Stimulated activated CD8-positive, alpha-beta memory T cell treated with anti-CD3 and anti-CD28 coated beads, Interleukin-12 subunit alpha, Interleukin-12 subunit beta, amount 100 ng/mL, for 24 hours (primary cell): ENCODE results near the gene VPS52.
"Not testable (repeated sequence)": the region's sequence is repeated elsewhere in the genome, so short reads cannot be mapped to it uniquely, and the experiment has no call there.

Source experiments
- DNase-seq: peaks from one replicate; pipeline ENCODE4 v3.0.0-alpha.2; 2020; ENCODE audit errors: extremely low read depth

The VPS52 gene

DNA sequence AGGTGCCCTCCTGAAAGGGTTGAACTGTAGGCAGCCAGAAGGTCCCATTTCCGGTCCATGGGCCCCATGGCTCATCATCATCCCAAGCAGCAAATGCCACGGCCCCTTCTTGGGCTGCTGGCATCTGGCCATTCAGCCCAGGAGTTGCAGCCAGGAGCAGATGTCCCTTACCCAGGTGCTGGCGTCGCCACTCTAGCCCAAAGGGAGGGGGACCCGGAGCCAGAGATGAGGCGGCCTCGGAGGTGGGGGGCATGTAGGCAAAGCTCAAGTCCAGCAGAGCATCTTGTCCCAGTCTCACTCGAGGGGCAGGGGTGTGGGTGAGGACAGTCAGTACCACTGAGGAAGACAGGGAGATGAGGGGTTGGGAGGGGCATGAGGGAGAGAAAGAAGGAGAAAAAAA is 33.4 kb upstream of the VPS52 start:
- DNase-seq = no peak

DNA sequence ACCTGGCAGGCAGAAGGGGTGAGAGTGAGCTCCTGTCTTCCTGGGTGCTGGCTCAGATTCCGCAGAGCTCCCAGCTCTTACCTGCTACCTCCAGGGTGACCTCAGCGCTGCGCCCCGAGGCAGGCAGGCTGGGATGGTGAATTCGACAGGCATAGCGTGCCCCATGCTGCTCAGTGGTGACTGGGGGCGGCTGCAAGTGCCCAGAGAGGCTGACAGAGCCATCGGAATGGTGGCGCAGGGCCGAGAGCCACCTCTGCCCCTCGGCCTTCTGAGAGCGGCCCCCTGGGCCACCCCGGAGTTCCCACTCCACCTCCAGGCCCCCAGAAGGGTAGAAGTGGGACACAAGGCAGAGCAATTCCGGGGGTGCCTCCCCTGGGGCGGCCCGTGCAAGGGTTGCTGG is 32.5 kb upstream of the VPS52 start:
- no peak for DNase-seq

DNA sequence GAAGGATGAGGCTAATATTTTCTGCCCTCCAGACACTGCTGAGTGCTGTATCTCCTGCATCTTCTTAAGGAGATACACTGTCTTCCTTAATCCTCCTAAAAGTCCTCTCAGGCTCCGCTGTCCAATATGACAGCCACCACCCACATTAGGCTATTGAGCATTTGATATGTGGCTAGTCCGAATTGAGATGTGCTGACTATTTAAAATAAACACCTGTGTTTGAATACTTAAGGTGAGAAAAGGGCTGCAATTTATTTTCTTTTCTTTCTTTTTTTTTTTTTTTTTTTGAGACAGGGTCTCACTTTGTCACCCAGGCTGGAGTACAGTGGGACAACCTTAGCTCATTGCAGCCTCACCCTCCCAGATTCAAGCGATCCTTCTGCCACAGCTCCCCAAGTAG is 30.2 kb upstream of the VPS52 start:
- DNase-seq = no peak

DNA sequence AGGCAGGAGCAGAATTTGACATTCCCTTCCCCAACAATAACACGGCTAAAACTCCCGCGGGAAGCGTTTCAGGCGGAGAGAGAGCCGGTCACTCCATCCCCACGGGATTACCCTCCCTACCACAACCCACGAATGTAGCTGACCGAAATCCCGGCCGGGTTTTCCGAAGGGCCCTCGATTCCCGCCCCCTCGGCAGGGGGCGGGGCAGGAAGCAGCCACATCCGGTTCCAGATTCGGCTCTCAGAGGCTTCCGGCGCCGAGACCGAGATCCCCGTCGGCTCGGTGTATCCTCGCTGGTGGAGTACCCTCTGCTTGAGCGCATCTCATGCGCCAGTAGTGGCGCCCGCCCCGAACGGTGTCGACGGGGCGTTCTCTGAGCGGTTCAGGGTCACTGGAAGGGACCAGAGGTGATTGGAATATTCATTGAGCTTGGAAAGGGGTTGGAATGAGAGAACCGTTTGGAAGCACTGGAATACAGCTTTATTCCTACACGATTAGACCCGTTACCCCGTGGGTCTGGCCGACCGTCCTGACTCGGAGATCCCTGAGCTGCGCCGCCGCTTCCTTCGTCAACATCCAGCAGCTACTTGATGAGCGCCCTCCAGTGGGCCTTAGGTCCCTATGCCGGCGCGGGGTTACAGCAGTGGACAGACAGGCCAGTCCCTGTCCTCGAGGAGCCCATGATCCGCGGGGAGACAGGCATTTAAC is 27.7 kb upstream of the VPS52 start:
- DNase-seq = peak; percentile 87

DNA sequence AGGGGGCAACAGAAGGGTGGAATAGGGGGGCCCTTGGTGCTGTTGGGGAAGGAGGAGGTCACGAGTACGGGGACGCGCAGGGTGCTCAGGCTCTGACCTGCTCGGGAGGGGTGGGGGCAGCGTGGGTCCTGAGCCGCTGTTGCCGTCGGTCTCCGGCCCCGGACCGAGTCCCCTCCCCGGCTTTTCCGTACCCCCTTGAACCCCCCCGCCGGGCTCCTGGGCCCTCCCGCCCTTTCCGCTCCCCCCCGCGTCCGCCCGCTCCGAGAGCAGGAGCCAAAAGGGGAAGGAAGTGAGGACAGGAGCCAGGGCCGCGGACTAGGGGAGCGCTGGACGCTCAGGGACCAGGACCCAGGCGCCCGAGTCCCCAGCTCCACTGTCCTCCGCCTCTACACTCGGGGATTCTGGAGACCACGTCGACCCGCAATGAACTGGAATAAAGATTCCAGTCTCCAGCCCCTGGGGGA is 27.1 kb upstream of the VPS52 start, which contains the start of gene RGL2:
TSS of gene RGL2 (minus strand) at position 170 of the 464 bp plus-strand sequence. CDS start 332 bp downstream, outside the sequence.
- DNase-seq = no peak

DNA sequence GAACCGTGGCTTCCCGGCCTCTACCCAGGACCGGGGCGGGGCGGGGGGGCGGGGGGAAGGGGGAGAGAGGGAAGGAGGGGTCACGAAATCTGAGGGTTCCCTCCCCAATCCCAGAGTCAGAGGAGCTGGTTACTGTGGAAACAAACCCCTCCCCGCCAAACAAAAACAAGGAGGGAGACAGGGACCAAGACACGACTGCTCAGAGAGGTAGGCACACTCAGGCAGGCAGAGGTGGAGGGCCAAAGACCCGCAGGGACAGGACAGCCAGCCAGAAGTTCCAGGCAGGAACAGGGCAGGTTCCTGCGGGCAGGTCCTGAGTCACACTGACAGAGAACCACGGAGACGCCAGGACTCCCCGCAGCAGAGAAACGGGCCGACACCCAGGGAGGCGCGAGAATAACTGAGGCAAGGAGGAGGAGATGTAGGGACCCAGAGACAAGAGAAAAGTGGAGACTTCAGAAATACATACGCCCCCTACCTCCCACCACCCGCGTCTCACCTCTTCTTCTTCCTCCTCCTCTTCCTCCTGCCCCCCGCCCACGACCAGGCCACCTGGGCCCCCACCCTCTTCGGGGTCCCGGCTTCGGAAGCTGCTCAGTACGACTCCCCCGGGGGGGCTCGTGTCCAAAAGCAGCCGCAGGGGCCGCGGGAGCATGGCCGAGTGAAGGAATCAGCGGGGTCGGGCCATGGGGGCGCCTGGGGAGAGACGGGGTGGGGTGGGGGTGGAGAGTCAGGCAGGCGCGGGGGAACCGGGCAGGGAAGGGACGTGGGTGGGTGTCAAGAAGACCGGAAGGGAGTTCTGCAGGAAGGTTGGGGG is 26.5 kb upstream of the VPS52 start:
- no peak for DNase-seq

DNA sequence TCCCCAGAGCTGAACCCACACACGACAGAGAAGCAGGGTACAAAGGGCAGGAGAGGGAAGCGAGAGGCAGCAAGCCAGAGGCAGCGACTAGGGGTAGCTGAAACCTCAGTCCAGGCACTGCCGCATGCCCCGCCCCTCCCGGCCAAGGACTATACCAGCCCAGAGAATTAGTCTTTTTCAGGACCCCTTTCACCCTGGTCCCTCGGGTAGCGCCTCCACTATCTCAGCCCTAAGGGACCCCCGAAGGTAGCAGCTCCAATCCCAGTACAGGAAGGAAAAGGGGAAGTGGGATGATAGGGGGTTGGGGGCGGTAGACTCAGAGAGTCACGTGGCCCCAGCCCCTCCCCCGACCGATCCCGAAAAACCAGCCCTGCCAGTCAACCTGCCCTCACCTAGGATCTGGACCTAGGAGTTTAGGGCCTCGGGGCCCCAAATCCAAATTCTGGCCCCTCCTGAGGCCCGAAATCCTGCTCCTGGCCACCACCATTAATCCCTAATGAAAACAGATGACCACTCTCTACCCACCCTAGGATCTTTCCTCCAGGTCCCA is 25.8 kb upstream of the VPS52 start:
- DNase-seq = no peak

DNA sequence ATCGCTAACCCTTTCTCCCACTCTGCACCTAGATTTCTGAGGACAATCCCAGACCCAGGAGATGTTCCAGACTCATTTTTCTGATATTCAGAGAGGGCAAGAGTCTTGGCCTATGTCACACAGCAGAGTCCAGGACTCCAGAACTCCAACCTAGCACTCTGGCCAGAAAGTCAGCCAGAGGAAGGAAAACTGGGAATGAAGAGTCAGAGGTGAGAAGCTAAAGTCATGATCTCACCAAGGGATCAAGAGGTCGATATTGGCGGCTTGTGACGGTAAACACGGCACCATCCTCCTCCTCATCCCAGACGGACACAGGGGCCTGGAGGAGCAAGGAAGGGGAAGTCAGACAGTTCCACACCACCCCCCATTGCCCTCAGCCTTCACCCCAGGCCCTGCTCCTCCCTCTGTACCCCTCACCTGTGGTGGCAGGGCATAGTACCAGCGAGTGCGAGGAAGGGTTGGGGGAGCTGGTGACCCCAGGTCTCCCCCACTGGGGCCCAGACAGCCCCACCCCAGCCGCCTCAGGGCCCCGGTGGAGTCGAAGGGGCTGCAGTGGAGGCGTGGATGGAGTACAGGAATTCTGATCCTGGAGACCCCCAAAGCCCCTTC is 25.2 kb upstream of the VPS52 start:
- no peak for DNase-seq

DNA sequence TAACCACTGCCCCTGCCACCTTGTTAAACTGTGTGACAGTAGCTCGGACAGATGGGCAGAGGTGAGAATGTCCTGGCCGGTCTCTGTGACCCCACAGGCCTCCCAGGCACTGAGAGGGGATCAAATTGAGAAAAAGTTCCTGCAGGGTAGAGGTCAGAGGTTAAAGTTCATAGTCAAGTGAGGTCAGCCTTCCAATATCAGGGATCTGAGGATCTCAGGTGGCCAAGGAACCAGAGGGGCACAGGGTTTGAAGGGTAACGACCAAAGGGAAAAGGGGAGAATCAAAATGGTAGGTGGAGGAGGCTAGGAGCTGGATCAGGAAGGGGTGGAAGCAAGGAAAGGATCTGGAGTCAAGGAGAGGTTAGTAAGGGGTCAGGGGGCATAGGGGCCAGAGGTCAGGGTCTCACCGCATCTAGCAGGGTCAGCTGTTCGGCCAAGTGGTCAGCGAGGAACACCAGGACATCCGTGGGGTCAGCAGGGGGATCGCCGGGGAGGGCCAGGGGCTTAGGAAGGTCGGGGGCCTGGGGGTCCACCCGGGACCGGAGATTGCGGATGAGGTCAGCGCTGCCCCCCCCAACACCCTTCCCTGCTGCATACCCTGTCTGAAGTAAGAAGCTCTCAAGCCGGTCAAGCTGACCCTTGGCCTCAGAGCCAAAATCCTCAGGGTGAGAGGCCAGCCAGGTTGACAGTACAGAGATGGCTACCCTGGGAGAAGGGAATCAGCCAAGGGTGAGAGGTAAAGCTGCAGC is 24.1 kb upstream of the VPS52 start:
- no peak for DNase-seq

DNA sequence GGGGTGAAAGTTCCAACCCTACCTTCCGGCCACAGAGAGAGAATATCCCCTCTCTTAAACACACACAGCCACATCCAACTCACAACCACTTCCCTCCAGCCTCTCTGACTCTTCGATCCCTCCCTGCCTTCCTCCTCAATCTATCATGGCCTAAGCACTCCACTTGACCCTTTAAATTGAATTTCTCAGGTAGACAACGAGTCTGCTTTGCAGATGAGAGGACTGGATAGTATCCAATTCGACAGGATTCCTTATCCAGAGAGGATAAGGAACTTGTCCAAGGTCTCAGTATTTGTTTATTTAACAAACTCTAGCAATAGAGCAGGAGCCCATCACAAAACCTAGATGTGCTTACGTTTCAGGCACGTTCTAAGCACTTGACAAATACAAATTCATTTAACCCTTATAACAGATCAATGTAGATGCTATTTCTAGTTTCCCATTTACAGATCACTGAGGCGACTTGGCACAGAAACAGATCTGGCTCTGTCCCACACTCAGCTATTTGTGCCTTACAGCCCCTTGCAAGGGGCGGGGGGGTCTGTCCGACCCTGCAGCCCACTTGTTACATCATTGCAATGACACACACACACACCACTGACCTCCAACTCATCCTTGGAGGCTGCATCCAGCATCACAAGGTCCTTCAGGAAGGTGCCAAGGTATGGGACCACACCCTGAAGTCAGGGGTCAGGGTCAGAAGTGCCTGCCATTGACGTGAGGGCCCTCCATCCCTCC is 22.6 kb upstream of the VPS52 start:
- DNase-seq = no peak

DNA sequence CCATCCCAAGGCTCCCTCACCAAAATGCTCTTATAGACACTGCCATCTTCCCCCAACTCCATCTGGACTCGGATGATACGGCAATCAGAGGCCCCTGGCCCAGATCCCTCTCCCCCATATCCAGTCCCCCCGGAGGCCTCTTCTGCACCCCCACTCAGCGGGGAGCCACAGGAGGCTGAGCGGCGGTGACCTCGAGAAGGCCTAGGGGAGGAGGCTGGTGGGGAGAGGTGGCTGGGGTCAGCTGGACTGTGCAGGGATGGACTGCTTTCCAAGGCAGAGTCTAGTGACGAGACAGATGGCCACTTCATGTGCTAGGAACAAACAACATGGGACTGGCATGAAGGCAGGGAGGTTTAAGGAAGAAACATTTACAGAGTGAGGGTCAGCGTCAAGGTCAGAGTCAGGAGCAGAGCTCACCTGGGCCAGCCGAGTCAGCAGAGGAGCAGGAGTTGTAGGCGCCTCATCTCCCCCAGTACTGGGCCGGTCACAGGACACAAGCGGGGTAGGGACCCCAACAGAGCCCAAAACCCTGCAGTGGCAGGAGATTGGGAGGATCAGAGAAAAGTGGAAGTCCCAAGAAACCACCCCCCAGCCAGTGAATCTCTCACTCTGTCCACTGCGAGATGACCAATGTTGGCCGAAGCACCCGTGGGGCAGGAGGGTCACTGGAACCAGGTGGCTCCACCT is 21.5 kb upstream of the VPS52 start:
- DNase-seq = no peak

DNA sequence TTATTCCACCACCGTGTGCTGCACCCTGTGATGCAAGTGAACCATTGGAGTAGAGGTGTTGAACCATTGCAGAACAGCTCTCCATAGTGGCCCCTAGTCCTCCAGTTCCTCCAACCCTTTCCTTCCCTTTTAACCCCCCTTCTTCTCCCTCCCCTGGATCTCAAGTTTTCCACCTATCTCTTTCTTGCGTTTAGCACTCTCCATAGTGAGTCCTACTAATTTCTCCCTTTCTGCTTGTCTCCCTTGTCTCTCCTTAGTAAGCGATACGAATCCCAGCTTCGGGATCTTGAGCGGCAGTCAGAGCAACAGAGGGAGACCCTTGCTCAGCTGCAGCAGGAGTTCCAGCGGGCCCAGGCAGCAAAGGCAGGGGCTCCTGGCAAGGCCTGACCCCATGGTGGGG is 18.8 kb upstream of the VPS52 start:
- no peak for DNase-seq

DNA sequence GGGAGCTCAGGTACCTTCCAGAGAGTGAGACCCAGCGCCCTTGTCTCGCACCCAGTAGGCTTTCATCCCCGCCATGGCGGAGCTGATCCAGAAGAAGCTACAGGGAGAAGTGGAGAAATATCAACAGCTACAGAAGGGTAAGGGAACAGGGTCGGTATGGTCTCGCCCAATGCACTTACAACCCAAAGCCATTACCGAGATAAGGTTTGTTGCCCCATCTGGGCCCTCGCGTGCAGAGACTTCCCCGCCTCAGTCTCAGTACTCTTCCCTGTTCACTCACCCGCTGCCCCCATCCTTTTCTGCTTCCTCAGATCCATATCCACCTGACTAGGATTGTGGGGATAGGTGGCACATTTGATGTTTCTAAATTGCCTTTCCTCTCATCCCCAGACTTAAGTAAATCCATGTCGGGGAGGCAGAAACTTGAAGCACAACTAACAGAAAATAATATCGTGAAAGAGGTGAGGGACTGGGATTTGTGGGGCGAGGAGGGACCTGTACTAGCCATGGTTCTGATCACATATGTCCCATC is 18.2 kb upstream of the VPS52 start:
- no peak for DNase-seq

DNA sequence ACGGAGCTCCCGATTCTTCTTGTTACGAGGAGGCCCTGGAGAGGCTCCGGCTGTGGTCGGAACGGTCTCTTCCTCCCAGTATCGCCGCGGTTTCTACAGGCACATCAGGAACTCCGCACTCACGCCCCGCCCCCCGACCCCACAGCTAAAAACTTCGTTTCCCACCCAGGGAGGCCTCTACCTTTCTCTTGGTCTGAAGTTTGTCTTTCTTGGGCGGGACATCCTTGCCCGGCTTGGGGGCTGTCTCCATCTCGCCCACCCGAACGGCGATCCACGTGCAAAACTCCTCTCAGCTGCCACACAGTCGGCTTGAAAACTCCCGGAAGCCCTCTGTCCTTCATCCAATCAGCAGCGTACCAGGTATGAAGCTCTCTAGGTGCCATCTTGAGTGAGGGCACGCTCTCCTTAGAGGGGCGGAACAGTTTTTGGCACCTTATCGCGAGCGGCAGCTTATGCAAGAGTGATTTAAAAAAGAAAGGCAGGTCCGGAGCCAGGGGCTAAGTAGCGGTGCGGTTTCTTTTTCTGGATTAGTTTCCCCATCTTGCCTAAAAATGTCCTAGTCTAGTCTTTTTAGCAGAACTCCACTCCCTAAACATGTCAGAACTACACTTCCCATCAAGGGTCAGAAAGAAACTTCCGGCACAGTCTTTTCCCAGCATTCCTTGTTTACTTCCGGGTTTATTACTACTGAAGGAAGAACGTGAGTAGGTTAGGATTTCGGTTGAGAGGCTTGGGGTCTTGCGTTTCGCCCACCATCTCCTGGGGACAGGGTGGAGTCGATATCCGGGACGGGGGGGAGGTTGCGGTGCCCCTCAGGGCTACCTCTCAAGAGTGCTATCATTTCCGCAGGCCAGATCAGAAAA is 17.5 kb upstream of the VPS52 start, which contains the start of the genes PFDN6 and WDR46:
TSS of gene PFDN6 (plus strand) at position 681 of the 863 bp plus-strand sequence. CDS start 256 bp downstream, outside the sequence.
TSS of gene WDR46 (minus strand) at position 319 of the 863 bp plus-strand sequence. CDS start at position 250, 69 bp downstream.
- DNase-seq = peak; percentile 67

DNA sequence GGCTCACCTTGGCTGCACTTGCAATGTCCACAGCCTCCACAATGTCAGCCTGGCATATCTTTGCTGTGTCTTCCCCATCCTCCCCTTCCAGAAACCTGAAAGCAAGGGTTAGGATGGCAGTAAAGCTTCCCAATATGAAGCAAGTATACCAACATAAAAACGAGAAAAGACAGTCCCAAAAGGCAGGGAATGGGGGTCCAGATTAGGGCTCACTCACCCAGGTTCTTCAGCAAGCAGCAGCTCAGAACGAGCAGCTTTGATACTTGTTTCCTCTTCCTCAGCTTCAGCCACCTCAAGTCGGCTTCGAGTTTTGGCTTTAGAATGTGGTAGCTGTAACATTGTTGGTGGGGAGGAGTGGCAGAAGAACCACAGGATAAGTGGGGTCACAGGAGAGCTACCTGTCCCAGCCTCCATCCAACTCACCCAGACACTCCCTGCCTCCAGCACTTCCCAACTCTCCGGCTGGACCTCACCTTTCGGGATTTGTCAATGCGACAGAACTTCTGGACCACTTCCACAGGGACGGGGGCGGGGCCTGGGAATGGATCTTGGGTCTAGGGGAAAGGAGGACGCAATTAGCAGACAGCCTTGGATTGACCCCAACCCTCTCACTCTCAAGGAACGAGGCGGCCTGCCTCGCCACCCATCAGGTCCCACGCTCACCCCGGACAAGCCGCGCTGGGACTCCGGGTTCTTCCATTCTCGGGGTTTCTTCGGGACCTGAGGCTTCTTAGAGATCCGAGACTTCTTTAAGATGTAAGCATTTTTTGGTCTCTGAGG is 16.7 kb upstream of the VPS52 start:
- no peak for DNase-seq

DNA sequence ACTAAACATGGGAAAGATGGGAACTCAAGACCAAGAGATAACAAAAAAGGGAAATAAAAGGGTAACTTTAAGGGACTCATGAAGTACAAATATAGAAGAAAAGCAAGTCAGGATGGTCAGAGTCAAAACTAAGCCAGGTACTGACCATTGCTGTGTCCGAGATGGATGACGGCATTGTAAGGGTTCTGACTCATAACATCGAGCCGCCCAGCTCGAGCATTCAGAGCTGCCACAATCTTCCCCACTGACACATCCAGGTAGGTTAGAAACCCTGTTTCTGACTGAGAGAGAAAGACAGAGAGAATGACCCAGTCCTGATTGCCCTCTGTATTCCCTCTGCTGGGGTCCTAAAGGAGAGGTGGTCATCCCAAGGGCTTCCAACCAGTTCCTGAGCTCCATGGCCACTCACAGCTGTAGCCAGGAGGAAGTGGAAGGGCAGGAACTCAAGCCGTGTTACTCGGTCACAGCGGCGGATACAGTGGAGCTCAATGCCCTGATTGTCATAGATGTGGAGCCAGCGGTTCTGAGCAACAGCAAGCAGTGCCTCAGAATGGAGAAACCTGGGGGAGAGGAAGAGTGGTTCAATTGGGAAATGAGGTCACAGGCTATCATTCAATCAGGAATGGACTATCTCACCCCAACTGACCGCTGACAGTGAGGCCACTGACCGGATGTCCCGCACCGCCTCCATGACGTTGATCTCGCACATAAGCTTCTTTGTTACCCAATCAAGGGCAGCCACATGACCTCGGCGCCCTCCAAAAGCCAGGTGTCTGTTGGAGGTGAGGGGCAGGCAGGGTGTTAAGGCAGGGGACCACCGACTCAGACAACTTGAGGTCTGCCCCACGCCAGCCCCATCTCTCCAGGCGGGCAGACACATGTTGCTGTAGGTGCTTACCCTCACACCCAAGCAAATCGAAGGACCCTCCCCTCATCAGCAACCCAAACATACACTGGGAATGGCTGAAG is 15.6 kb upstream of the VPS52 start:
- no peak for DNase-seq

DNA sequence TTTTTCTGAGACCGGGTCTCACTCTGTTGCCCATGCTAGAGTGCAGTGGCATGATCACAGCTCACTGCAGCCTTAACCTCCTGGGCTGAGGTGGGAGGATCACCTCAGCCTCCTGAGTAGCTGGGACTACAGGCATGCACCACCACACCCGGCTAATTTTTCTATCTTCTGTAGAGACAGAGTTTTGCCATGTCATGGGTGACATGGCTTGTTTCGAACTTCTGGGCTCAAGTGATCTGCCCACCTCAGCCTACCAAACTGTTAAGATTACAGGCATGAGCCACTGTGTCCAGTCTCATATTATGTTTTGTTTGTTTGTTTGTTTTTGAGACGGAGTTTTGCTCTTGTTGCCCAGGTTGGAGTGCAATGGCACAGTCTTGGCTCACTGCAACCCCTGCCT is 13.5 kb upstream of the VPS52 start:
- DNase-seq = not testable (repeated sequence)
